NCI-H345 treated with DMSO at 0.1 percent for 48 hours (cell line): ENCODE results near the gene SACM1L.
A peak's percentile ranks its signal among the peaks of the same experiment; 100 is the strongest.

Experiments
- DNase-seq: peaks from one replicate; lab custom pipeline; 2025; ENCODE audit not compliant: unreplicated experiment; lab: John Stamatoyannopoulos, UW

SACM1L gene

DNA sequence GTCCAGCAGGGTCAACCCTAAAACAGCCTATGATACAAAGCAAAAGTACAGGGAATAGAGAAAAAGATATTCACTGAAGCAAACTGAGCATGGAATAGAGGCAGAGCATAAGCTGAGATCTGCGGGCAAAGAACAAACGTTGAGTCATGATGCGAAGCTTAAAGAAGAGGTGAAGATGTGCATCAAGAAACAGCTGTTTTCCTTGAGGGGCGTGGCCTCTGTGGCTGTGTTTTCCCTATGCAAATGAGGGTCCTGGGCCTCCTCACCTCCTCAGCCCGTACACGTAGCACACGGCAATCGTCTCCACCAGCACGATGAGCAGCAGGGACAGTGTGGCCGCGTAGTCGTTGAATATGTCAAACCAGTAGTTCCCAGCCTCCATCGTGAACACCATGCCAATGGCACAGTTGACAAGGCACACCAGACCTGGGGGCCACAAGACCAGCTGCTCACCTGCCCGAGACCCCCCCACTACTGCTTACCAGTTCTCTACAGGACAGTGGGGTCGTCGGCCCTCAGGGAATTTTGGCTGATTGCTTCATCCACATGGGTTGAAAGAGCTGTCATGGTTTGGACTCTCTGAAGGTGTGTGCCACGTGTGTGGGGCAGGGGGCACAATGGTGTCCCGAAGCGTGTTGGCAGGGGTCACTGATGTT, 73.6 kb downstream of the SACM1L start:
- DNase-seq = no peak

DNA sequence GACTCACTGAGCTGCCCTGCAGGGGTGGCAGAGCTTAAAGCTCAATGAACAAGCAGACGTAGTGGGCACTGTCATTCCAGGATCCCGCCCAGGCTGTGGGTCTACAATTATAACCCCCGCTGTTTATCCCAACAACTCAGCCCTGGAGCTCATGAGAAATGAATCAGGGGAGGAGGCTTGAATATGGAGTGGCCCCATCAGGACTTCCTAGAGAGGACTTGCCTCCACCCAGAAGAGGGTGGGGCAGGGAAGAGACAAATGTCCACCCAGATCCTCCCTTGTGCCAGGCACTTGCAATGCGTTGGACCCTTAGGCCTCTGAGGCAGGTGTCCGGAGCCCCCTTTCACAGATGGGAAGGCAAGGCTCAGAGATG, 74.1 kb downstream of the SACM1L start:
- DNase-seq = no peak

DNA sequence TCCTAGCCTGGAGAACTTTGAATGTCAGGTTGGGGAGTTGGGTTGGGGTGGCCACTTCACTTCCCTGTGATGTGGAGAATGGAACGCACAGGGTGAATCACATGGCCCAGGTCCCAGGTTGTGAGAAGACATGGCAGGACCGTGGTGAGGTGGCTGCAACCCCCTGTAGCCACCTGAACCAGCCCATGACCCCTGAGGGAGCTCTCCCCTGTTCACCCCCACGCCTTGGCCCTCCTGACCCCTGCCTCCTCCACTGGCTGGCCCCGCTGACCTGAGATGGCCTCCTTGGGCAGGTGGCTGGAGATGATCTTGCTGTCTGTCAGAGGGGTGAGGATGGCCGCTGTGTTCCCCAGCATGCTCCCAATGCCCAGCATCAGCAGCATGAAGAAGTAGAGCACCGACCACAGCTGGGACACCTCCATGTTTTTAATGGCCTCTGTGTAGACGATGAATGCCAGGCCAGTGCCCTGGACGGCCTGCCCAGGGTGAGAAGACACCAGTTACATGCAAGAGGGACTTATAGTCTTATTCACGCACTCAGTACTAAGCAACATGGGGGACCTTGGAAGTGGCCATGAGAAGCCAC, 76.2 kb downstream of the SACM1L start:
- DNase-seq = no peak

DNA sequence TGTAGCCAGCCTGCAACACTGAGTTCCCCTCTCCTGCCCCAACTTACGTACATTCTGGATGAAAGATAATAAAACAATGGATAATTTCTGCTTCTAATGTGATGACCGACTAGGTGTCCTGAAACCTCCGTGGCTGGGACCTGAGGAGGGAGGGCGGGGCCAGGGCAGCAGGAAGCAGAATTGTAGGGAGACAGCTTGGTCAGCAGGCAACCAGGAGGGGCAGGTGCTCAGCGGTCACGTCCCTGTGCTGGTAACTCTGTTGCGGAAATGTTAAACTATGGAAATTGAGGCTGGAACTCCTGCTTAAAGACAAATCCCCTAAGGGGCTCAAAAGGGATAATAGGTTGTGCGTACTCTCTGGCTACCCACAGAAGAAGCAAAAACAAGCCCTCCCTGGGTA, 76.8 kb downstream of the SACM1L start:
- no peak for DNase-seq

DNA sequence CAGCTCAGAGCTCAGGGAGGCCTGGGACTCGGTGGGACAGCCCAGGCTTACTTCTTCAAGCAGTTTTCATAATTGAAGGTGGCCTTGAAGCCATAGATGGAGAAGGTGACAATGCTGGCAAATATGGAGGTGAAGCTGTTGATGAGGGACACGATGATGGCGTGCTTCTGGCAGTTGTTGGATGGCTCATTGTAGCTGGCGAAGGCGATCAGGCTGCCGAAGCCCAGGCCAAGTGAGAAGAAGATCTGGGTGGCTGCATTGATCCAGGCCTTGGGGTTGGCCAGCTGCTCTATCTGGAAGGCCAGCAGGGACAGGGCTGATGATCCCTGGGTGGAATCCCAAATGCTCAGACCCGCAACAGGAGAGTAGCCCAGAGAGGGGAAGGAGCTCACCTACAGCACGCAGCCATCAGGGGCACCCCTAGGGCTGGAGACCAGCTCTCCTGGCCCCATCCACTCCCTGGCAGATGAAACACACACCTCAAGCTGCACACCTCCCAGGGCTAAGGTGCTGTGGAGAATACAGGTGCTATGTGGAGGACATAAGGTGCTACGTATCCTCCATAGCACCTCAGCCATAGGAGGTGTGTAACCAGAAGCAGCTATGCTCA, 82.1 kb downstream of the SACM1L start:
- DNase-seq = no peak

DNA sequence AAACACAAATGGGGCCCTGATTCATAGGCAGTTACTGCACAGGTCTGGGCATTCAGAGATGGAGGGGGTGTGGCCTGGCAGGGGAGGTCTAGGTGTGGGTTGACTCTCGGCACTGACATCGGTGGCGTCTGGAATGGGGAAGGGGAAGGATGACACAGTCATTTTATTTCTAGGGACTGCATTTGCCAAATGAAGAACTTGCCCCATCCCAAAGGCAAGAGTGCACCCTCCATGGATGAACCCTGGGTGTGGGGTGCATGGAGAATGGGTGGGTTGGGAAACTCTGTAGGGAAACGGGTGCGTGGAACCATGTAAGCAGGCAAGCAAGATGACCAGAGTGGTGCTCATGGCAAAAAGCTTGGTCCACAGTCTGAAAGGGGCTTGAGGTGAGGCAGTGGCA, 82.6 kb downstream of the SACM1L start:
- DNase-seq = no peak

DNA sequence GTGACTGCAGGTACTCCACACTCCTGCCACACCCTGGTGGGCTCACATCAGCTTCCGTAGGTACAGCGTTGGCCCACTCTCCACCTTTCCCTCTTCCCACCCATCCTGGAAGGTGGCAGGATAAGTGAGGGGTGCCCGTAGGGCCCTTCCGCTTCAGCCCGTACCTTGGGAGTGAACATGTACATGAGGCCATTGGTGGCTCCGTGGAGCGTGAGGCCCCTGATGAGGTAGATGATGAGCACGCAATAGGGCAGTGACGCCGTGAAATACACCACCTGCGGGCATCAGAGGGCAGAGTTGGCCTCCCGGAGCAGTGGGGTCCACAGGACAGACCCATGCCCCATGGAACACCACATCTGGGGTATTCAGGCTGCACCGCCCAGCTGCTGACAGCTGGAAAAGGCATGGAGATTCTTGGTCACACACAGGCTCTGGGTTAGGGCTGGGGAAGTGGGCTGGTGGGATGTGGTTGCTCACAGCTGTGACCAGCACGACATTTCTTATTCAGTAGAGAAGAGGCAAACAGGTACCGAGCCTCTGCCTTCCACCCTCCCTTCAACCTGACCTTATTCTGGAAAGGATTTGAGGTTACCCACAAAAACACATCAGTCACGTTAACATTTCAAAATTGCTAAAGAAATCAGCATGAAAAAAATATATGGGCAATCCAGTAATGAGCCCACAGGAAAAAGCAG, 83.3 kb downstream of the SACM1L start:
- no peak for DNase-seq

DNA sequence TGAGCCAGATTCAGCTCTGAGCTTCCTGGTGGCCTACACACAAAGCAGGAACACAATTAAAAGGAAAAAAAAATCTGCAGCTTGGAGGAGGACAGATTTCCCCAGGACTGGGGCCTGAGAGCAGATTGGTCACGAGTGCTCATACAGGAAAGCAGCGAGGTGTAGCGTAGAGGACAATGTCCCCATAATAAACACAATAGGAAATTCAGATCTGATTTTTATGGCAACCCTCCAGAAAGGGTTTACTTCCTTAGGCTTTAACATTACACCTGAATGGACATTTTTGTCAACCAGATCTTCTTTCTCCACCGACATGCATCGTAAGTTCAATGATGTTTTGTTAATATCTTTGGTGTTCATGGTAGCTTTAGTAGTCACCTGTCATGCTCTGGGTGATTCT, 83.9 kb downstream of the SACM1L start:
- no peak for DNase-seq

DNA sequence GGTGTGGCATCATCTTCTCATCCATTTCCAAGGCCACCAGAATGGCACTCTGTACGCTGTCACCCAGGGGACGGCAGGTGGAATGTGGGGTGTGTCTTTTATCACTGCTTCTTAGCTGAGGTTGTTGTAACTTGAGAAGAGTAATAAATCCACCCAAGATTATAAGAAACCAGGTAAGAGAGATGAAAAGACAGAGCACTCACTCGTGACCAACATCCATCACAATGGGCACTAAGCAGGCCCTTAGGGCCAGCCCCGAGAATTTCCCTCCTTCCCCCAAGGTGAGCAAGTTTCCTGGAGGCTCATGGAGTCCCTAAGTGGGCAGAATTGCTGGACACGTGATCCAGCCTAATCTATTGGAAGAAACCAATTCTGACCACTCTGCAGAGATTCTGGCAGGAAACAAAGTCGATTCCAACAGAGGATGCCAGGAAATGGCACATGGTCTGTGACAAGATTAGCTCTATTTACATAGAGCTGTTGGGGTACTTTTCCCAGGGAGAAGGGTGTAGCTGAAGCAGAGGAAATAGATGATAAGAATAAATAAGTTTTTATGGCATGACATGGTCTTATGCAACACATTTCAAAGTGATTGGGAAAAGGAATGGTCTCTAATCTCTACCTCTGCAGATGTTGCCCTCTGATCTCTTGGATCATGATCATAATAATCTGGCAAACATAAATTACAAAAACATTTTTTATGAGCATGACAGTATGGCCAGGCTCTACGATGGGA, 84.7 kb downstream of the SACM1L start:
- no peak for DNase-seq

DNA sequence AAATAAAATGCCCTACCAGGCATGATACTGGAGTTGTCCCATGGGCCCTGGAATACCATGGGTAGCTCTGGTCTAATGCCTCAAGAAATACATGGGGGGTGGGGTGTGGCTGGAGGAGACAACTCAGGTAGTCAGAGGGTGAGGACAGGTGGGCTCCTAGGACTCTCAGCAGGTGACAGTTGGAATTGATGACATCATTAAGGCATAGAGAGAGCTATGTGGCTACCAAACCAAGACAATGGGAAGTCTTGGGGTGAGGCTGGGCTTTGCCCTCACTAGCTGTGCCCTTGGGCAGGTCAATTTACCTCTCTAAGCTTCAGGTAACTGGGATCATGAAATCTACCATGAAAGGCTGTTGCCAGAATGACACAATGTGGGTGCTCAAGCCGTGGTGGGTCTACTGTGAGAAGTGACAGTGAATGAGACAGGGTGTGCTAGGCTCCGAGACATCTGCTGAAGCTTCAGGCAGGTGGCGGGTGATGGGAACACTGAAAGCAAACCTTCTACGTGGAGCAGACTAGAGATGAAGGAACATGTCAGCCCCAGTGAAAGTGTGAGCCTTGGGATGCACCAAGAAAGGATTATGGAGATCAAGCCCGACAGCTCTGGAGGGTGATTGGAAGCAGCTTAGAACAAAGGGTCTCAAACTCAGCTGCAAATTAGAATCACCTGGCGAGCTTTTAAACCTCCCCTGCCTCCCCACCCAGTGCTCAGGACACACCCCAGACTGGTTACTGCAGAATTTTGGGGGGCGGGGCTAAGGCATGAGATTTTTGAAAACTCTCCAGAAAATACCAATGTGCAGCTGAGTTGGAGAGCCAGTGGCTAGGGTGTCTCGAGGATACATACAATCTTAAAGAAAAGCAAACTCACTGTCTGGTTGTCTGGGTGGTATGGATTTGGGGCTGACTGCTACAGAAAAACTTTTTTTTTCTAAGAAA, 85.7 kb downstream of the SACM1L start:
- DNase-seq = no peak

DNA sequence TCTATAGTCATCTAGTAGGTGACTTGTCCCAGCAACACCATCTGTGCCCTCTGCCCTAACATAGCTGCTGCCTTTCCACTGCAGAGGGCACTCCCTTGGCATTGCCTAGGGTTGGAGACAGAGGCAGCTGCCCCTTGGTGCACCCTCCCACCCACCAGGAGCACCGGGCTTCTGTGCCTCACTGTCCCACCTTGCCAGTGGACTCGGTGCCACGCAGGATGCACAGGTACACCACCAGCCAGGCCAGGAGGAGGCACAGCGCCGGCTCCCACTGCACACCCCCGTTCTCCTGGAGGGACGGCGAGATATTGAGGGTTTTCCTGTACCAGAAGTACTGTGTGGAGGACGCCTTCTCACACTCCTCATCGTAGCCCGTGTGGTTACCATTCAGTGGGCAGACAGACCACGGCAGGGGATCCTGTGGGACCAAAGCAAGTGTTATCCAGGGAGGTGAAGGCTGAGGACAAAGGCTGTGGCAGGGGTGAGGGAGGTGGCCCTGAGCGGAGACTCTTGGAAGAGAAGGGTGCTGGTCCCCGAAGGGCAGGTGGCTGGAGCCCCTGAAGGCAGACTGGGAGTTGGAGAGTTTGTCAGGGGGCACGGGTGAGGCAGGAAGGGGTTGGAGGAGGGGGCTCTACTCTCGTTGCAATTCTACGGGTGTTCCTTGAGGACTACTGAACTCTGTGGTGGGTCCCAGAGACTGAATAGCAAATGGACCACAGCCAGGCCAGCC, 86.5 kb downstream of the SACM1L start:
- no peak for DNase-seq

DNA sequence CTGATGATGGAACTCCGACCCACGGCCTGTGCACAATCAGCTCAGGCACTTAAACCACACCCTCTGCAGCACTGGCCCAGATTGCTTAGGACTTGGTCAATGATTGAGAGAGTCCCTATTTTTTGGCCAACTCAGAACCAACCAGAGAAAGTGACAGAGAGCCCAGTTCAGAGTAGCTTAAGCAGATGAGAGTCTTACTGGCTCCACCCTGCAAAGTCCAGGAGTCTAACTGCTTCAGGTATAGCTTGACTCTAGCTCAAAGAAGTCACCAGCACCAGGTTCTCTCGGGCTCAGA, 87.1 kb downstream of the SACM1L start:
- DNase-seq = no peak

DNA sequence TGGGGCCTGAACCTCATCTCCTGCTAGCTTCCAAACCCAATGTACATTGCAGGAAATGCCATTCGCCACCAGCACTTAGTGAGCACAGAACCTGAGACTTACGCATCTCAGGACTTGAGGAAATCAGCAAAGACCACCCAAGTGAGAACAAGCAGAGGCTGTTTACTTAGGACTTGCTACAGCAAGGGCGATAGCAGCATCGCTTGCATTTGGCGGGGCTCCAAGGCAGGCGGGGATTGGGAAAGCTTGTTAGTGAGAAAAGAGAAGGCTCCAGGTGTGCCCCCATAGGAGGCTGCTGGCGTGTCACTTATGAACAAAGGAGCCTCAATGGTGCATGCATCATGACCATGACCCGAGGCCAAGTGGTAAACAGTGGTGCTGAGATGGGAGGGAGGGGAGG, 87.4 kb downstream of the SACM1L start:
- DNase-seq = peak; percentile 83

DNA sequence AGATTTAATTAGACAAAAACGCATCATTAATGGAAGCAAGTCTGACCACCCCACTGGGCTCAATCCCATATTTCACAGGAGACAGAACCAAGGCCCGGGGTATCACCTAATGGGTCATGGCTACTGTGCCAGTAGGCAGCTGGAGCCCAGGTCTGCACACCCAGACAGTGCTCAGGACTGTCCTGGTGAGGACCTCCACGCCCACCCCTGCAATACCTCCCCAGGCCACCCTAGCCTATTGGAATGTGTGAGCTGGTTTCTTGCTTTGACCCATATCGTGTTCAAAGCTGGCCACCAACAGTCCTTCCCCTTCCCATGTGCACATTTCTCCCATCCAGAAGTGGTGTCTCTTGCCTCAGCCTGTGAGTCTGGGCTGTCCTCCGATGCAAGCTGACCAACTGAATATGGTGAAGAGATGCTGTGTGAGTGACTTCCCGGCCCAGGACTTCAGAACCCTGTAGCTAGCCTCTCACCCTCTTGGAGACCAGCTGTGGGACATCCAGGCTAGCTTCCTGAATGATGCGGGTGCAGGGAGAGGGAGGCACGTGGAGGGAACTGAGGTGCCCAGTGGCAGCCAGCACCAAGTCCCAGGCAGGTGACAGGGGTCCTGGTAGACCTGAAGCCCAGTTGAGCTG, 88.0 kb downstream of the SACM1L start:
- no peak for DNase-seq

DNA sequence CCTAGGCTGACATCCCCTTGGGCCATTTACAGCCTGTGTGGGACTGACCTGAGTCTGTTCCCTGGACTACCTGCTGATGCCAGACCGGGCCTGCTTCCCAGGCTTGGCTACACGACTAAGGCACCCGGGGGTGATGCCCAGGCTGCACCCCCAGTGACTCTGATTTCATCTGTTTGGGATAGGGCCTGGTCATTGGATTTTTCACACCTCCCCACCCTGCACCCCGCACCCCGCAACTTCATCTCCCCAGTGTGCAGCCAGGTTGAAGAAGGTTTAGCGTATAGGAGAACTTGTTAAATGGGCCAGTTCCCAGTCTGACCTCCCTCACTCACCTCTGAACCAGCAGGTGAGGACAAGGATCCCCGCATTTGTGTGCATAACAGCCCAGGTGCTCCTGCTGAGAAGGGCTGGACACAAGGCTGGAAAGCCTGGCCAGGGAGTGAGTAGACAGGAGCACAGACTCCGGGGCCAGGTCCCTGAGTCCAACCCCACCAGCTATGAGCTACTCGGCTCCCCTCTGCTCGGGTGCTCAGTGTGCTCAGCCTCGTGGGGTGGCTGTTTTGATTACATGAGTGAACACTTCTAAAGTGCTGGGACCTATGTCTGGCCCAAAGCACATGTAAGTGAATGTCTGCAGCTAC, 88.7 kb downstream of the SACM1L start:
- DNase-seq = no peak

DNA sequence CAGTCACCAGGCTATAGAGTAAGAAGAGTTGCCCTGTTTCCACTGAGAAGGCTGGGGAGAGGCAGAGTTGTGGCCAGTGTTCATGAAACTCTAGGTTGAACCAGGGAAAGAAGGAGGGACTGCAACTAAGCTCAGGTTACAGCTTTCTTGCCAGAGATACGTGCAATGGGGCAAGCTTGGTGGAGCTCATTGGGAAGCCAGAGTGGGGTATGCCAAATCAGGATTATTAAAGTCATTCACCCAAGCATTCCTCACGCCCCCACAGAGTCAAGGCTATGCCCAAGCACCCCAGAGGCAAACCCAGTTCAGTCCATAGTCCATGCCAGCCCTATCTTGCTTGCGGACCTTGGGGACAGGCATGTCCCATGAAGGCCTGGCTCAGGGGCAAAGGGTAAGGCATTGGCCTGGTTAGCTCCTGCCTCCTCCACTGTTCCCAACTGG, 89.6 kb downstream of the SACM1L start:
- no peak for DNase-seq

DNA sequence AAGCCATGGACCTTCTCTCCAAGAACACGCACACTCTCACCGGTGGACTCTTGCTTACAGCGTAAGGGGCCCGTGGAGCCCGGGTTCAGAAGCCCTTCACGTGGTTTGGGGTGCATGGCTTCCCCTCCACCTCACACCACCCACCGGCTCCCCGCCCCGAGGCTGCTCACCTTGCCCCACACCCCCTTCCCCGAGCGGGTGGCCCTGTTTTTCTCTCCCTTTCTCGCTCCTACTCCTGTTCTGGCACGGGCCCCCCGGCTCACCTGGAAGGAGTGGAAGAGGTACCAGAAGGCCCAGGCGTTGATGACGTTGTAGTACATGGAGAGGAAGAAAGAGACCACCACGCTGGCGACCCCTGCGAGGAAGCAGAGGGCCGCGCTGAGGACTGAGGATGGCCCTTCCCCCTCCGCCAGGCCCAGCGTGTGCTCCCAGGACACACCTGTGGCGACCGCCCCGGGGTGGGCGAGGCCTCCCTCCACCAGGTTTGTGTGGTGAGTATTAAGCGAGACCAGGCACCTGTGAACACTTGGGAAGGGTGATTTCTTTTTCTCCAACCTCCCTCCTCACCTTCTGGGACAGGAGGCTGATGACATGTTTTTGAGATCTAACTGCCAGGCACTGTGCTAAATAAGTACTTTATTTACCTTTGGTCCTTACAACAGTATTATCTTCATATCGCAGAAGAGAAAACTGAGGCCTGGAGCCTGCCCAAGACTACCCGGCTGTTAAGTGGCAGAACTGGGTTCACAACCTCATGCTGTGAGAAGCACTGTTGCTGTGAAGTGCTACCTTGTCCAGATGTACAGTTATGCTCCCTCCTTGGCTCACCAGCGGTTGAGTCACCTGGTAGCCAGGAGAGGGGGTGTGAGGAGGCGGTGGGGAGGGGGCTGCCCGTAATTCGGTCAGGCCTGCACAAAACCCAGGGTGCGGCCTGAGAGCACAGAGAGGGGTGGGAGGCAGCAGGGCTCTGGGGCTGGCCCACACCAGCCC, 90.8 kb downstream of the SACM1L start:
- no peak for DNase-seq

DNA sequence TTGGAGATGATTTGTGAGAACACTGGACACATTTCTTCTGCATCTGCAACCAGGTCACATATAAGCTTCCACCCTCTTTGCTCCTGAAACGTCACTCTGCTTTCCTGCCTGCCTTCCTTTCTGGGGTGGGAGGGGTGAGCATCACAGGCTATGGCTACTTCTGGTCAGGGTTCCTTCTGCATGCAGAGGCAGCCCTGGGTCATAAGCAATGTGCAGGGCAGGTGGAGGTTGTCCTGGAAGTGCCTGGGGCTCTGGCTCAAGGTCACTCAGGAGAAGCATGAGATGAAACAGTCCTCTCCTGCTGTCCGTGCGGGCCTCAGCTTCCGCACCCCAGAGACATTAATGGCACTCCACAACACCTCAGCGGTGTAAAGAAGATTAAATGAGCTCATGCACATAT, 92.1 kb downstream of the SACM1L start:
- no peak for DNase-seq
